T-helper 1 cell treated with Interleukin-12 subunit alpha and Interleukin-12 subunit beta and Interleukin-4 antibody, amounts not matched to agents 30 μg/mL and 1 μg/mL, for 36 hours (primary cell): ENCODE results near the gene CBFA2T3.
A peak's percentile ranks its signal among the peaks of the same experiment; 100 is the strongest.

Source experiments
- H3K27ac Mint-ChIP-seq: one replicate; pipeline ENCODE4 v1.8.0; 2021; ENCODE audit warnings: mild to moderate bottlenecking, mixed read lengths
- H3K27me3 Mint-ChIP-seq: one replicate; pipeline ENCODE4 v1.8.0; 2021; ENCODE audit warnings: low read depth, mixed read lengths
- H3K36me3 Mint-ChIP-seq: one replicate; pipeline ENCODE4 v1.8.0; 2021; ENCODE audit warnings: low read depth, mixed read lengths
- H3K4me1 Mint-ChIP-seq: one replicate; pipeline ENCODE4 v1.8.0; 2021; ENCODE audit warnings: low read depth, mixed read lengths
- H3K4me3 Mint-ChIP-seq: one replicate; pipeline ENCODE4 v1.8.0; 2021; ENCODE audit warnings: mild to moderate bottlenecking, moderate library complexity, mixed read lengths
- H3K9me3 Mint-ChIP-seq: one replicate; pipeline ENCODE4 v1.8.0; 2021; ENCODE audit warnings: mixed read lengths

The CBFA2T3 gene

GRCh38 chr16:88968589-88969280, 8.3 kb downstream of the CBFA2T3 start:
- H3K27me3 Mint-ChIP-seq, result peaks cover 17% of the 10 kb centered on the region
- H3K36me3 Mint-ChIP-seq, result no peaks in the 10 kb centered on the region
- H3K4me3 Mint-ChIP-seq, result no peak overlapping the region
- H3K9me3 Mint-ChIP-seq, result no peaks in the 10 kb centered on the region
- H3K4me1 Mint-ChIP-seq, result peaks cover 2% of the 10 kb centered on the region
- H3K27ac Mint-ChIP-seq, result no peak overlapping the region

GRCh38 chr16:88967830-88968588, 9.0 kb downstream of the CBFA2T3 start:
- Mint-ChIP-seq H3K36me3 (no peaks in the 10 kb centered on the region), H3K4me3 (no peak overlapping the region), H3K4me1 (peaks cover 2% of the 10 kb centered on the region), H3K9me3 (no peaks in the 10 kb centered on the region), H3K27me3 (peaks cover 16% of the 10 kb centered on the region), H3K27ac (no peak overlapping the region)

GRCh38 chr16:88966986-88967829, 9.8 kb downstream of the CBFA2T3 start:
- H3K4me3 Mint-ChIP-seq, result no peak overlapping the region
- H3K4me1 Mint-ChIP-seq, result peaks cover 2% of the 10 kb centered on the region
- H3K36me3 Mint-ChIP-seq, result no peaks in the 10 kb centered on the region
- no peaks in the 10 kb centered on the region for H3K9me3 Mint-ChIP-seq
- peaks cover 13% of the 10 kb centered on the region for H3K27me3 Mint-ChIP-seq
- no peak overlapping the region for H3K27ac Mint-ChIP-seq

GRCh38 chr16:88965826-88966480, 11.1 kb downstream of the CBFA2T3 start:
- no peaks in the 10 kb centered on the region for H3K9me3 Mint-ChIP-seq
- no peaks in the 10 kb centered on the region for H3K36me3 Mint-ChIP-seq
- peaks cover 13% of the 10 kb centered on the region for H3K27me3 Mint-ChIP-seq
- H3K4me1 Mint-ChIP-seq, result peaks cover 2% of the 10 kb centered on the region
- no peak overlapping the region for H3K4me3 Mint-ChIP-seq
- H3K27ac Mint-ChIP-seq, result no peak overlapping the region

GRCh38 chr16:88965411-88965810, 11.6 kb downstream of the CBFA2T3 start:
- Mint-ChIP-seq H3K4me1 (peaks cover 2% of the 10 kb centered on the region), H3K36me3 (no peaks in the 10 kb centered on the region), H3K27me3 (peaks cover 13% of the 10 kb centered on the region), H3K27ac (no peak overlapping the region), H3K4me3 (no peak overlapping the region), H3K9me3 (no peaks in the 10 kb centered on the region)

- H3K27ac Mint-ChIP-seq, result no peak overlapping the region
- no peaks in the 10 kb centered on the region for H3K9me3 Mint-ChIP-seq
- no peak overlapping the region for H3K4me3 Mint-ChIP-seq
- no peaks in the 10 kb centered on the region for H3K36me3 Mint-ChIP-seq
- H3K27me3 Mint-ChIP-seq, result peaks cover 19% of the 10 kb centered on the region
- H3K4me1 Mint-ChIP-seq, result peaks cover 2% of the 10 kb centered on the region
Observed at GRCh38 chr16:88964636-88965035, 12.4 kb downstream of the CBFA2T3 start.

- H3K27ac Mint-ChIP-seq, result no peak overlapping the region
- H3K9me3 Mint-ChIP-seq, result no peaks in the 10 kb centered on the region
- peaks cover 2% of the 10 kb centered on the region for H3K4me1 Mint-ChIP-seq
- no peak overlapping the region for H3K4me3 Mint-ChIP-seq
- H3K36me3 Mint-ChIP-seq, result no peaks in the 10 kb centered on the region
- H3K27me3 Mint-ChIP-seq, result peaks cover 23% of the 10 kb centered on the region
Observed at GRCh38 chr16:88963583-88963982, 13.4 kb downstream of the CBFA2T3 start.

GRCh38 chr16:88962478-88963152, 14.4 kb downstream of the CBFA2T3 start:
- H3K4me1 Mint-ChIP-seq, result peaks cover 7% of the 10 kb centered on the region
- peaks cover 26% of the 10 kb centered on the region for H3K27me3 Mint-ChIP-seq
- no peaks in the 10 kb centered on the region for H3K9me3 Mint-ChIP-seq
- H3K36me3 Mint-ChIP-seq, result no peaks in the 10 kb centered on the region
- no peak overlapping the region for H3K4me3 Mint-ChIP-seq
- no peak overlapping the region for H3K27ac Mint-ChIP-seq

GRCh38 chr16:88961011-88961410, 16.0 kb downstream of the CBFA2T3 start:
- Mint-ChIP-seq H3K36me3 (no peaks in the 10 kb centered on the region), H3K4me3 (no peak overlapping the region), H3K27me3 (peaks cover 28% of the 10 kb centered on the region), H3K4me1 (peaks cover 11% of the 10 kb centered on the region), H3K27ac (no peak overlapping the region), H3K9me3 (no peaks in the 10 kb centered on the region)

GRCh38 chr16:88960516-88960915, 16.5 kb downstream of the CBFA2T3 start:
- H3K27me3 Mint-ChIP-seq, result peaks cover 28% of the 10 kb centered on the region
- no peaks in the 10 kb centered on the region for H3K9me3 Mint-ChIP-seq
- H3K27ac Mint-ChIP-seq, result no peak overlapping the region
- H3K36me3 Mint-ChIP-seq, result no peaks in the 10 kb centered on the region
- no peak overlapping the region for H3K4me3 Mint-ChIP-seq
- peaks cover 11% of the 10 kb centered on the region for H3K4me1 Mint-ChIP-seq

- peaks cover 23% of the 10 kb centered on the region for H3K27me3 Mint-ChIP-seq
- no peaks in the 10 kb centered on the region for H3K9me3 Mint-ChIP-seq
- peaks cover 11% of the 10 kb centered on the region for H3K4me1 Mint-ChIP-seq
- H3K27ac Mint-ChIP-seq, result no peak overlapping the region
- H3K4me3 Mint-ChIP-seq, result no peak overlapping the region
- H3K36me3 Mint-ChIP-seq, result no peaks in the 10 kb centered on the region
Observed at GRCh38 chr16:88959022-88959421, 18.0 kb downstream of the CBFA2T3 start.

GRCh38 chr16:88957887-88958577, 19.0 kb downstream of the CBFA2T3 start:
- Mint-ChIP-seq H3K27me3 (peaks cover 23% of the 10 kb centered on the region), H3K4me1 (peaks cover 11% of the 10 kb centered on the region), H3K4me3 (peak overlapping the region; percentile 8), H3K9me3 (no peaks in the 10 kb centered on the region), H3K36me3 (no peaks in the 10 kb centered on the region), H3K27ac (peak overlapping the region; percentile 5)

GRCh38 chr16:88957433-88957767, 19.6 kb downstream of the CBFA2T3 start:
- H3K27ac Mint-ChIP-seq, result peak overlapping the region; percentile 5
- H3K4me1 Mint-ChIP-seq, result peaks cover 11% of the 10 kb centered on the region
- no peaks in the 10 kb centered on the region for H3K9me3 Mint-ChIP-seq
- peak overlapping the region; percentile 8 for H3K4me3 Mint-ChIP-seq
- peaks cover 23% of the 10 kb centered on the region for H3K27me3 Mint-ChIP-seq
- H3K36me3 Mint-ChIP-seq, result no peaks in the 10 kb centered on the region
